NCI-H1092 (cell line): Measurements from ENCODE around the gene CISD2.
A peak's percentile ranks its signal among the peaks of the same experiment; 100 is the strongest.
"Not testable (repeated sequence)": the region's sequence is repeated elsewhere in the genome, so short reads cannot be mapped to it uniquely, and the experiment has no call there.

ENCODE experiments used
- DNase-seq: peaks from one replicate; lab custom pipeline; 2025; lab: John Stamatoyannopoulos, UW

CISD2 gene

GRCh38 chr4:102868781-102869568, at the start of gene CISD2:
Gene CISD2, plus strand, starts transcription at chr4:102868992. Its CDS starts 93 bp downstream, at chr4:102869085.
- peak; percentile 91 for DNase-seq

DNA sequence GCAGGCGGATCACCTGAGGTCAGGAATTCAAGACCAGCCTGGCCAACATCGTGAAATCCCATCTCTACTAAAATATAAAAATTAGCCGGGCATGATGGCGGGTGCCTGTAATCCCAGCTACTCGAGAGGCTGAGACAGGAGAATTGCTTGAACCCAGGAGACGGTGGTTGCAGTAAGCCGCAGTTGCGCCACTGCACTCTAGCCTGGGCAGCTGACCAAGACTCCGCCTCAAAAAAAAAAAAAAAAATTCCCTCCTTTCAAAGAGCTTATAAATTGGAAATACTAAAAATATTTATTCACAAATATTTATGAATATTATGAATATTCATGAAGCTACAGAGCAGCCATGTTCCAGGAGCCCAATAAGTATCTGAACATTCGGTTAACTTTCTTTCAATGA, 49.7 kb upstream of the CISD2 start:
- not testable (repeated sequence) for DNase-seq

- no peak for DNase-seq
Observed at GRCh38 chr4:102819588-102820365, 49.0 kb upstream of the CISD2 start.

GRCh38 chr4:102823464-102823863, 45.3 kb upstream of the CISD2 start:
- no peak for DNase-seq

- DNase-seq: no peak
Observed at GRCh38 chr4:102823897-102824296, 44.9 kb upstream of the CISD2 start.

- DNase-seq: no peak
Observed at GRCh38 chr4:102824398-102824797, 44.4 kb upstream of the CISD2 start.

GRCh38 chr4:102825261-102826091, 43.3 kb upstream of the CISD2 start:
- DNase-seq: peak; percentile 11

GRCh38 chr4:102826105-102826889, 42.5 kb upstream of the CISD2 start:
- DNase-seq: no peak

DNA sequence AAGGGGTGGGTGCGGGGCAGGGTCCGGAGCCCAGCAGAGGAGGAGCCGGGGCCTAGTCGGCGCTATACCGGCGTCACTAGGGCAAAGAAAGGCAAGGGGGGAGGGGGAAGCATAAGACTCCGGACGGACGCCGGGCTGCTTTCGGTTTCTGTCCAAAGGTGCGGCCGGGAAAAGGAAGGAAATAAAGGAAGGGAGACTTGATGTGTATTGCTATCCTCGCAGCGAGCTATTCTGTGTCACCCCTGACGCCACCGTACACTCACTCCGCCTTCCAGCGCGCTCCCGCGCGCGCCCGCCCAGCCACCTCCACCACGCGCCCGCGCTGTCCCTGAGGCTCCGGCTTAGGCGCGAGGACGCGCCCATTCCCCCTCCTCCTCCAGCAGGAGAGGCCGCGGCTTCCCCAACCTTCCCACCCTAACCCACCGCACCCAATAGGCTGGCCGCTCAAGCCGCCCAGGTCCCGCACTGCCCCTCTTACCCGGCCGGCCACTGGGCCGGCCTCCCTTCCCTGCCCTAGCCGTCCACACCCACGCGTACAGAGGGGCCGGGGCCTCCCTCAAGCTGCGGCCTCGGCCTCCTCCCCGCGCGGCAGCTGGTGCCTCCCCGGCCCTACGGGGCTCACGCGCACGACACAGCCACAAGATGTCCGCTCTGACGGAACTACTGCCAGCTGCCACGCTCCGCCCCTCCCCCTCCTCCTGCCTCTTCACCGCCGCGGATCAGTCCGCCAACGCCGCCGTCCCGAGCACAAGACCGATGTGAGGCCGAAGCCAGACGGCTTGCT, 41.7 kb upstream of the CISD2 start, which contains the start of gene UBE2D3:
Gene UBE2D3, minus strand, starts transcription at position 662 of the 784 bp plus-strand sequence. CDS start 1,043 bp downstream, outside the sequence.
- peak; percentile 94 for DNase-seq

DNA sequence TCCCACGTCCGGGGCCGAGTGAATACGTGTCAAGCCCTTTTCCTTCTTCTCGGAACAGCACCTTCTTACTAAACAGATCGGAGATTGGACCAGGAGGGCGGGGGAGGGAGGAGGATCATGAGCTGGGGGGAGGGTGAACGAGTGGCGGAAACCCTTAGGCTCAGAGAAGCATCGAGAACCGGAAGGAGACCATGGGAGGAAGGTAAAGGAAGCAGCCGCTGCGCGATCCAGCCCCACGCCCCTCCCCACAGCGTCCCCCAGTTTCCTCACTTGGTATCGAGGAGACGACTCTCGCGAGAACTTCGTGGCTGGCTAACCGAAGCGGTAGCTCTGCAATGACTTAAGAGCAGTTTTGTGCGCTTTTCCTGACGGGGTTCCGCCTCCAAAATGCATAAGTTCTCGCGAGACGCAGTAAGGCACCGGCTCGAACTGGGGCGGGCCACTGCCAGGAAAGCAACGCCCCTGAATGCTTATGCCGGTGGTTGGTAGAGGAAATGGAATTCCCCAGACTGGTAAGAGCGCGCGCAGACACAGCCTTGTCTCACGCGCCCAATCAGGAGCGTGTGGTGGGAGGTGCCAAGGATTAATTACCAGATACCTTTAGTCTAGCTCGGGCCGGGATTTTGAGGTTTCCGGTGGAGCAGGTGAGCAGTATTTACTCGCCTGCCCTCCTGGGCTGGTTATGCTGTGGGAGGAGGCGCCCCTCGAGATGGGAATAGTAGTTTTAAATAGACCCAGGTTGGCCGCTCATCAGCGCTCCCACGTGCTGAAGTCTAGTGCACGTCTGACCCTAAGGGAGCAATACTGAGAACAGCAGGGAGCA, 40.9 kb upstream of the CISD2 start:
- DNase-seq: peak; percentile 100

DNA sequence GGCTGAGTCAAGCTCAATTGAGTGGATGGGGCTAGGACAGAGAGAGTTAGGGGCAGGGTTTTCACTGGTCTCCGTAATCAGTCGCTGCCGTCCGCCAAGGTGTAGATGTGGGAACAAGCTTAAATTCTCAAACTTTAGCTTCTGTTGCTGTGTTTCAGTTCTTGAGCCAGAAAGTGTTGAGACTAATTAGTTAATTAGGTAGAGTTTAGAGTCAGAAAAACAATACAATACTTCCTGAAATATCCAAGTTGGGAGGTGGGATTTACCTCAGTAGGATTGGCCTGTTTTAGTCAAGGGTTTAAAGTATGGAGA, 40.3 kb upstream of the CISD2 start:
- DNase-seq: no peak

DNA sequence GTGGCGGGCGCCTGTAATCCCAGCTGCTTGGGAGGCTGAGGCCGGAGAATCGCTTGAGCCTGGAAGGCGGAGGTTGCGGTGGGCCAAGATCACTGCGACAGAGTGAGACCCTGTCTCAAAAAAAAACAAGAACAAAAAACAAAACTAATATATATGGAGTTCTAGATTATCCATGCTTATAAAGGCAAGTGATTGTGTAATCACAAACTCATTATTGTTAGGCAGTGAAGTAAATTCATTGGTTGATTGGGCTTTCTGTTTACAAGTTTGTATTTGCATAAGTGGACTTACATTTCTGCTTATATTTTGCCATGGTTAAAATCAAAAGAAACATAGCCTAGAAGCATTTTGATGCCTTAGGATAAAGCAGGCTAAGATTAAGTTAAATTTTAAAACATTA, 39.0 kb upstream of the CISD2 start:
- DNase-seq: no peak

DNA sequence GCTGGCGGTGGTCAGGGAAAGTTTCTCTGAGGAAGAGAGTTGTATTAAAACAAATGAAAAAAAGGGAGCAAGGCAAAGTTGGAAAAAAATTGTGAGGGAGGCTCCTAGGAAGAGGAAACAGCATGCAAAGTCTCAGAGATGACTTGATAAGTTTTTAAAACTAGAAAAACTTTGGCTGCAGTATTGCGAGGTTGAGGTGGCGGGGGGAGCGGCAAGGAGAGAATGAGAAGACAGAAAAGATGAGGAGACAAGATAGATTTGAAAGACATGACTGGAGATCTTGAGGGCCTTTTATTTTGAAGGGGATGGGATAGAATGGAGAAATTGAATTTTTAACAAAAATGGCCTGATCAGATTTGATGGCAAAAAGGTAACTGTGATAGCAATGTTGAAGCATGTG, 36.7 kb upstream of the CISD2 start:
- no peak for DNase-seq

- DNase-seq: no peak
Observed at GRCh38 chr4:102832667-102833066, 36.1 kb upstream of the CISD2 start.

DNA sequence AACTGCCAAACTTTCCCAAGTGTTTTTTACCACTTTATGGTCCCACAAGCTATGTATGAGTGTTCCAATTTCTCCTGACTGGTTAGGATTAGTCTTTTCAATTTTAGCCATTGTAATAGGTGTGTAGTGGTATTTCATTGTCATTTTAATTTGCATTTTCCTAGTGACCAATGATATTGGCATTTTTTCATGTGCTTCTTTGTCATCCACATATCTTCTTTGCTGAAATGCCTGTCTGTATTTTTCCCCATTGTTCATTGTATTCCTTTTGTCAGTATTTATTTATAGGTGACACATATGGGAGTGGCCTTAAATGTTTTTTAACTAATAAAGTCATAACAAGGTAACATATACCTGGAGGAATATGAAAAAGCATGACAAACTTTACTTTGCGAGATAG, 32.2 kb upstream of the CISD2 start:
- DNase-seq: no peak

DNA sequence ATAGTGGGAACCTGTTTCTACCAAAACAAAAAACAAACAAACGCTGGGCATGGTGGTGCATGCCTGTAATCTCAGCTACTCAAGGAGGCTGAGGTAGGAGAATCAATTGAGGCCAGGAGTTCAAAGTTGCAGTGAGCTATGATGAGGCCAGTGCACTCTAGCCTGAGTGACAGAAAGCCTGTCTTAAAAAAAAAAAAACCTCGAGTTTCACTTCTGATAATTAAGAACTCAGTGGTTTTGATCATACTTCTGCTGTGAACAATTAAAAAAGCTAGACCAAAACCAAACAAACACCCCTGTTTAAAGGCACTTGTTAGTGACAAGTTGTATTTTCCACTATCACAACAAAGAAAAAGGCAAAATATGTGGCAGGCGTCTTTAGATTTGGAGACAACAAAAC, 26.4 kb upstream of the CISD2 start:
- DNase-seq: no peak

DNA sequence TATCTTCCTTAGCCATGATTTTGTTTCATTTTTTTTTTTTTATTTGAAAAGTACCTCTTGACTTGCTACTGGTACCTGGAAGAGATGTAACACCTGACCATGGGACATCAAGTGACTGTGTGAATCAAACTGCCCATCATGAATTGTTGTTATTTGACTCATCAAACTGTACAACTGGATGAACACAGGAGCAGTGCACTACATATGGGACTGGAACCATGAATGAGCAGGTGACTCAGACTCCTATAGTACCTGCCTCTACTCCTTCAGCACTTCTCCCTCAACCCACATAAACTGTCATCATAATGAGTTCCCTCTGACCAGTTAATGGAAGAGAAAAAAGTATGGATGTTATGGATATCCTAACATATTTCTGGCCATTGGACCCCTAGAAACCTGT, 25.5 kb upstream of the CISD2 start:
- no peak for DNase-seq

- no peak for DNase-seq
Observed at GRCh38 chr4:102843938-102844337, 24.9 kb upstream of the CISD2 start.

GRCh38 chr4:102847687-102848086, 21.1 kb upstream of the CISD2 start:
- DNase-seq: no peak

GRCh38 chr4:102849579-102850104, 19.1 kb upstream of the CISD2 start:
- no peak for DNase-seq
